ENCODE measurements around the gene HEATR9. TPM values are rescaled to one million over a fixed set of nuclear protein-coding genes. Genes with fewer than 3 reads are reported as not detected.

HEATR9 gene
- total and polyA plus RNA-seq, 3 donors from 2014 or later, result 6.1 to 28.3 (median 7.8) TPM

DNA sequence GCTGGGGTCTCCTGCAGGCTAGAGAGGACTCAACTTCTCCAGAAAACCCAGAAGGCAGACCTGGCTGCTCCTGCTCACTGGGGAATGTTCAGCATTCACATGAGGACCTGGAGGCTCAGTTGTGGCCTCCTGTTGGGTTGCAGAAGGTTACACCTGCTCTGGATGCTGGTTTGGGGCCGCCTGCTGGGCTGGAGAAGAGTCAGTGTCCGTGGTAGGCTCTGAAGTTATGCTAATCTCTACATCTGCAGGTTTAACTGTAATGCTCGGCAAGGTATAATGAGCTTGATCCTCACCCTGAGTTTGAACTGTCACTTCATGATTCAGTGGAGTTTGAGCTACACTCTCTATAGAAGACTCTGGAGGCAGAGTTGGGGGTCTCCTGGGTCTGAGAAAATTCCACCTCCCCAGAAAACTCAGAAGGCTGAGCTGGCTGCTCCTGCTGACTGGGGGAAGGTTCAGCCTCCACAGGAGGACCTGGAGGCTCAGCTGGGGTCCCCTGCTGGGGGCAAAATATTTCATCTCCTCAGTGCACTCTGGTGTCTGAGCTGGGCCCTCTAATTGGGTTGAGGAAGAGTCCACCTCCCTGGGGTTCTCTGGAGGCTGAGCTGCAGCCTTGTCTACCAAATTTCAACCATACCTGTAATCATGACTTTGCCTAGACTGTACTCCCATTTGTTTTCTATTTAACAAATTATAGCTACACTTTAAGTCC, 38.4 kb upstream of the HEATR9 start:
- intact Hi-C loops (cut with DNase I; ENCODE audit: low total_unique reads), result no loop called here
- Histone ChIP-seq H3K36me3 (ENCODE audit: low read depth, missing control alignments) (no peaks in the 10 kb centered on the region), H3K27ac (no peak overlapping the region), H3K9me3 (no peaks in the 10 kb centered on the region), H3K27me3 (no peaks in the 10 kb centered on the region), H3K4me3 (no peak overlapping the region), H3K4me1 (no peaks in the 10 kb centered on the region)
- 75 to 93% methylated on average over 3 of the region's 3 CpGs for WGBS, 2 donors
- TF ChIP-seq CTCF (IDR thresholded peaks at IDR 0.05) (no peak), POLR2A (IDR thresholded peaks at IDR 0.05) (no peak)
- DNase-seq, result no peak

DNA sequence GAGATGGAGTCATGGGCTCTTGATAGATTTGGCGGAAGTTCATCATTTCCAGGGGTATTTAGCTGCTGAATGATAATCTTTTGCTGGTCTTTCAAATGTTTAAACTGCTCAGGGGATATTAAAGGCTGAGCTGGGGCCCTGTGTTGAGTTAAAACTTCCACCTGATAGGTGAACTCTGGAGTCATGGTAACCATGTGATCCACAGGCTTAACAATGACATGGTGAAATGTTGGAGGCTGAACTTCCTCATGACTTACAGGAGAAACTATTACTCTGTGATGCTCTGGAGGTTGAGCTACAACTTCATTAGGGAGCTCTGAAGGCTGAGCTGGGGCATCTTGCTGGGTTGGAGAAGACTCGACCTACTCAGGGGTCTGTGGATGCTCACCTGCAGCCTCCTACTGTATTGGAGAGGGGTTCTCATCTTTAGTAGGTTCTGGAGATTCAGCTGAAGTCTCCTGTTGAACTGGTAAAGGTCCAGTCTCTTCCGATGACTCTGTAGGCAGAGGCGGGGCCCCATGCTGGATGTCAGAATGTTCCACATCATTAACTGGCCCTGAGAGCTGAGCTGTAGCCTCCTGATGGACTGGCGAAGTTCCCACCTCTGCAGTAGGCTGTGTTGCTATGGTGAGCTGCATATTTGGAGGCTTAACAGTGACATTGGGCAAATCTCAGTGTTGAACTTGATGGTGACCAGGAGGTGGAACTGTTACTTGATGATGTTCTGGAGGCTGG, 37.7 kb upstream of the HEATR9 start:
- intact Hi-C loops (cut with DNase I; ENCODE audit: low total_unique reads), result no loop called here
- 88 to 92% methylated on average over 1 to 5 of the region's 5 CpGs for WGBS, 2 donors
- Histone ChIP-seq H3K36me3 (ENCODE audit: low read depth, missing control alignments) (no peaks in the 10 kb centered on the region), H3K27me3 (no peaks in the 10 kb centered on the region), H3K4me3 (no peak overlapping the region), H3K9me3 (no peaks in the 10 kb centered on the region), H3K27ac (no peak overlapping the region), H3K4me1 (no peaks in the 10 kb centered on the region)
- DNase-seq, result no peak
- TF ChIP-seq POLR2A (IDR thresholded peaks at IDR 0.05) (no peak), CTCF (IDR thresholded peaks at IDR 0.05) (no peak)

DNA sequence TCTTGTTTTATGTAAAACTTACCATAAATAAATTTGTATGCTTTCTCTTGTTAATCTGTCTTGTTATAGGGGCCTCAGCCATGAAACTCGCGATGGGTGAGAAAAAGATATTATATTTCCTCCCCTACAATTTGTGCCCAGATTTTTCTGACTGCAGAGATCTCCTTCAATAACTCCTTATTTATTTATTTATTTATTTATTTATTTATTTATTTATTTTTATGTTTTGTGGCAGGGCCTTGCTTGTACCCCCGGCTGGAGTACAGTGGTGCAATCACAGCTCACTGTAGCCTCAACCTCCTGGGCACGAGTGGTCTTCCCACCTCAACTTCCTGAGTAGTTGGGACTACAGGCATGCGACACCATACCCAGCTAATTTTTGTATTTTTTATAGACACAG, 34.8 kb upstream of the HEATR9 start:
- Histone ChIP-seq H3K27ac (no peak overlapping the region), H3K4me3 (no peak overlapping the region), H3K9me3 (no peaks in the 10 kb centered on the region), H3K4me1 (no peaks in the 10 kb centered on the region), H3K36me3 (ENCODE audit: low read depth, missing control alignments) (no peaks in the 10 kb centered on the region), H3K27me3 (no peaks in the 10 kb centered on the region)
- intact Hi-C loops (cut with DNase I; ENCODE audit: low total_unique reads), result no loop called here
- 92 to 93% methylated on average over 5 of the region's 5 CpGs for WGBS, 2 donors
- DNase-seq, result no peak
- no peak for TF ChIP-seq POLR2A (IDR thresholded peaks at IDR 0.05)
- TF ChIP-seq CTCF (IDR thresholded peaks at IDR 0.05), result no peak

GRCh38 chr17:35901631-35902175, 33.0 kb upstream of the HEATR9 start:
- DNase-seq, result no peak
- H3K27me3 ChIP-seq, result no peaks in the 10 kb centered on the region
- H3K4me1 ChIP-seq, result no peaks in the 10 kb centered on the region
- 80 to 81% methylated on average over 9 of the region's 9 CpGs for whole genome bisulfite sequencing, 2 donors
- H3K9me3 ChIP-seq, result no peaks in the 10 kb centered on the region
- intact Hi-C loops (cut with DNase I; ENCODE audit: low total_unique reads), result no loop called here
- no peak overlapping the region for H3K27ac ChIP-seq
- TF ChIP-seq POLR2A (IDR thresholded peaks at IDR 0.05) (no peak), CTCF (IDR thresholded peaks at IDR 0.05) (no peak)
- H3K36me3 ChIP-seq (ENCODE audit: low read depth, missing control alignments), result no peaks in the 10 kb centered on the region
- no peak overlapping the region for H3K4me3 ChIP-seq

All from testis (tissue), 3 donors.